COLO829 (cell line): ENCODE data around the gene KANK4.
"Not testable (repeated sequence)": the region's sequence is repeated elsewhere in the genome, so short reads cannot be mapped to it uniquely, and the experiment has no call there.

Experiments used
- DNase-seq: peaks from one replicate; pipeline ENCODE4 v3.0.0; 2012; ENCODE audit warnings: low spot score

KANK4 gene

GRCh38 chr1:62271948-62272728, 47.1 kb downstream of the KANK4 start:
- no peak for DNase-seq

- DNase-seq, result no peak
Observed at GRCh38 chr1:62271134-62271533, 48.1 kb downstream of the KANK4 start.

- no peak for DNase-seq
Observed at GRCh38 chr1:62269851-62270495, 49.3 kb downstream of the KANK4 start.

- no peak for DNase-seq
Observed at GRCh38 chr1:62269439-62269838, 49.8 kb downstream of the KANK4 start.

- DNase-seq, result no peak
Observed at GRCh38 chr1:62268315-62268714, 50.9 kb downstream of the KANK4 start.

- DNase-seq, result no peak
Observed at GRCh38 chr1:62265956-62266935, 53.0 kb downstream of the KANK4 start.

GRCh38 chr1:62263814-62264353, 55.4 kb downstream of the KANK4 start:
- DNase-seq, result no peak

GRCh38 chr1:62263006-62263813, 56.0 kb downstream of the KANK4 start:
- DNase-seq, result no peak

- no peak for DNase-seq
Observed at GRCh38 chr1:62260688-62261087, 58.5 kb downstream of the KANK4 start.

- DNase-seq, result no peak
Observed at GRCh38 chr1:62259551-62259950, 59.7 kb downstream of the KANK4 start.

- DNase-seq, result no peak
Observed at GRCh38 chr1:62250126-62250726, 69.0 kb downstream of the KANK4 start.

GRCh38 chr1:62247391-62248168, 71.7 kb downstream of the KANK4 start:
- no peak for DNase-seq

- DNase-seq, result no peak
Observed at GRCh38 chr1:62245201-62245600, 74.0 kb downstream of the KANK4 start.

- not testable (repeated sequence) for DNase-seq
Observed at GRCh38 chr1:62244380-62244779, 74.9 kb downstream of the KANK4 start.

- DNase-seq, result peak; percentile 50
Observed at GRCh38 chr1:62241371-62242131, 77.7 kb downstream of the KANK4 start.

- DNase-seq, result no peak
Observed at GRCh38 chr1:62240651-62241370, 78.4 kb downstream of the KANK4 start.

GRCh38 chr1:62239652-62240403, 79.4 kb downstream of the KANK4 start:
- not testable (repeated sequence) for DNase-seq

GRCh38 chr1:62238507-62238906, 80.7 kb downstream of the KANK4 start:
- no peak for DNase-seq
